K562 (cell line): ENCODE measurements around the gene KLHL6. TPM values are rescaled to one million over a fixed set of nuclear protein-coding genes. Genes with fewer than 3 reads are reported as not detected.

Source experiments
- ATAC-seq: fragments of 200-7000 bp; cut with Tn5 transposase; 3 replicates; pipeline ENCODE4 v1.9.1; 2020; ENCODE audit warnings: moderate library complexity
- BruUV-seq: library from RNA; stranded (reverse); fragments of 400-500 nt; replicated peaks from 2 replicates; lab custom pipeline; 2021; lab: Mats Ljungman, UMichigan
- CTCF ChIA-PET: fragments of 300-600 bp; formaldehyde crosslinking; extraction: SDS; loops from one replicate; lab custom pipeline; 2021; ENCODE audit warnings: low intra/inter-chr PET ratio; lab: Yijun Ruan, JAX
- POLR2A ChIA-PET: fragments of 300-600, 350-650 bp; sonication (Branson Sonifier 250); formaldehyde crosslinking; extraction: SDS; loops from one replicate; lab custom pipeline; 2021; ENCODE audit warnings: antibody characterized with exemption, inconsistent platforms; lab: Yijun Ruan, JAX
- DNase-seq, 4 experiments: peaks; one replicate each; pipeline versions ENCODE4 v3.0.0 to v3.0.0-alpha.2; 2011 to 2018; ENCODE audit warnings: low spot score in 3 of 4, mixed read lengths in 3 of 4; ENCODE audit errors: extremely low read depth in 1 of 4
- FAIRE-seq: peaks from 2 replicates; lab custom pipeline; 2011; peaks lifted over from hg19 to GRCh38; lab: Jason Lieb, UNC
- H2AFZ ChIP-seq: 2 replicates; pipeline ENCODE4 v1.6.0; 2011; ENCODE audit warnings: low read depth, low read length, control low read depth, inconsistent platforms
- H3K27ac ChIP-seq: fragments of 200-600 bp; 3 replicates; pipeline ENCODE4 v1.8.0; 2011; ENCODE audit warnings: low read depth, mild to moderate bottlenecking, control low read depth, inconsistent platforms, low read length, moderate library complexity, mixed read lengths; ENCODE audit errors: extremely low read depth
- H3K27me3 ChIP-seq, 2 experiments: fragments of 300-600 bp in 1 of 2; 2 replicates in 1 of 2; 3 replicates in 1 of 2; pipeline versions ENCODE4 v1.6.0 to v1.8.0; 2011; ENCODE audit warnings: inconsistent platforms in 2 of 2, low read length in 2 of 2, mild to moderate bottlenecking in 1 of 2, mixed read lengths in 1 of 2, moderate library complexity in 1 of 2; ENCODE audit not compliant: control insufficient read depth in 2 of 2, insufficient read depth in 2 of 2
- H3K36me3 ChIP-seq: fragments of 300-600 bp; 3 replicates; pipeline ENCODE4 v1.8.0; 2011; ENCODE audit warnings: mild to moderate bottlenecking, low read length, inconsistent platforms; ENCODE audit not compliant: control insufficient read depth, insufficient read depth
- H3K4me1 ChIP-seq, 2 experiments: fragments of 200-600 bp in 1 of 2; replicated peaks in 1 of 2; 2 replicates in 1 of 2; 3 replicates in 1 of 2; pipeline versions ENCODE4 v1.5.1 to v1.8.0; 2011; ENCODE audit warnings: inconsistent platforms in 2 of 2, low read length in 2 of 2, mild to moderate bottlenecking in 1 of 2, mixed read lengths in 1 of 2, moderate library complexity in 1 of 2; ENCODE audit not compliant: control insufficient read depth in 2 of 2, insufficient read depth in 2 of 2
- H3K4me2 ChIP-seq: 2 replicates; pipeline ENCODE4 v1.6.1; 2011; ENCODE audit warnings: low read length, control low read depth, inconsistent platforms, mixed read lengths; ENCODE audit not compliant: insufficient read depth
- H3K4me3 ChIP-seq: fragments of 200-600 bp; sonication (generic), shearing (Covaris generic); 2 replicates; pipeline ENCODE4 v1.5.1; 2016; ENCODE audit warnings: control low read depth, inconsistent platforms
- H3K79me2 ChIP-seq: fragments of 200-600 bp; 3 replicates; pipeline ENCODE4 v1.8.0; 2011; ENCODE audit warnings: low read length, inconsistent platforms; ENCODE audit not compliant: control insufficient read depth, insufficient read depth
- H3K9ac ChIP-seq, 2 experiments: 2 replicates each; pipeline versions ENCODE4 v1.6.0 to v1.6.1; 2011; ENCODE audit warnings: low read depth in 2 of 2, low read length in 2 of 2, control low read depth in 1 of 2, inconsistent platforms in 1 of 2, mild to moderate bottlenecking in 1 of 2, mixed read lengths in 1 of 2; ENCODE audit not compliant: insufficient read depth in 1 of 2
- H3K9me1 ChIP-seq: one replicate; pipeline ENCODE4 v1.6.0; 2011; ENCODE audit warnings: inconsistent platforms, mild to moderate bottlenecking, low read length, moderate library complexity; ENCODE audit not compliant: control insufficient read depth, insufficient read depth
- H3K9me3 ChIP-seq: replicated peaks from 2 replicates; pipeline ENCODE4 v1.5.1; 2011; ENCODE audit warnings: low read depth, low read length, inconsistent platforms; ENCODE audit not compliant: control insufficient read depth, insufficient read depth
- H4K20me1 ChIP-seq: replicated peaks from 2 replicates; pipeline ENCODE4 v1.6.1; 2011; ENCODE audit warnings: low read length, inconsistent platforms, mixed read lengths; ENCODE audit not compliant: control insufficient read depth, insufficient read depth
- FOSL1 ChIP-seq: fragments of 200-800 bp; sonication (Bioruptor generic); conservative IDR thresholded peaks from 2 replicates; pipeline ENCODE4 v1.6.1; 2016; ENCODE audit warnings: missing genetic modification characterization, missing compliant biosample characterization
- JUND ChIP-seq, 2 experiments: IDR thresholded peaks; 2 replicates in 1 of 2; 3 replicates in 1 of 2; pipeline ENCODE4 v1.6.1; 2011; ENCODE audit warnings: borderline replicate concordance in 2 of 2, low read depth in 2 of 2, low read length in 2 of 2, improper control_type of control experiment in 1 of 2, missing biosample characterization in 1 of 2, missing genetic modification characterization in 1 of 2, missing genetic modification reagents in 1 of 2
- WGBS: fragments of 100-300 bp; shearing (Covaris generic); methylation state at CpG from one replicate; pipeline ENCODE4 v1.1.6; 2016; ENCODE audit warnings: low coverage, mixed read lengths; ENCODE audit not compliant: insufficient coverage; ENCODE audit errors: missing lambda C conversion rate; 5-methylcytosine and 5-hydroxymethylcytosine counted together
- in situ Hi-C: fragments of 300-500 bp; cut with MboI; formaldehyde crosslinking; loops from 4 replicates; pipeline ENCODE4 v1.15.0; 2018; ENCODE audit warnings: inconsistent platforms, mixed read lengths
- intact Hi-C: fragments of 100-400 bp; cut with micrococcal nuclease; formaldehyde crosslinking; loops from 2 replicates; pipeline ENCODE4 v1.14.2; 2022
- polyA plus RNA-seq, 8 experiments: library from polyadenylated mRNA; depleted of rRNA in 4 of 8; stranded (reverse) in 5 of 8; unstranded in 3 of 8; fragments of >200 nt; fragmentation: Nextera tagmentation in 2 of 8; fragmentation: Illumina TruSeq in 1 of 8; extraction: Ambion mirVana in 2 of 8; extraction: Trizol in 1 of 8; gene quantifications; 2 replicates each; pipeline versions ENCODE4 v1.2.1 to v1.2.3, GENCODE V29; 2011 to 2014; ENCODE audit warnings: inconsistent platforms in 1 of 8, missing spikeins in 1 of 8
- total RNA-seq, 7 experiments: library from RNA; depleted of rRNA in 6 of 7; stranded (reverse); fragments of >200 nt in 6 of 7; fragmentation: Illumina TruSeq in 2 of 7; extraction: Trizol in 2 of 7; gene quantifications; 2 replicates each; pipeline versions ENCODE4 v1.2.1 to v1.2.3, GENCODE V29; 2011 to 2021; ENCODE audit warnings: low replicate concordance in 1 of 7
- TF ChIP-seq, protein P1 (sequence below): IDR thresholded peaks from 3 replicates; pipeline ENCODE4 v1.6.1; 2011; ENCODE audit warnings: borderline replicate concordance, mild to moderate bottlenecking; ENCODE audit not compliant: insufficient read length, insufficient read depth

The KLHL6 gene
- total and polyA plus RNA-seq, 9 of the 15 experiments (the other 6 are each of a cell fraction or from before 2014, with no cell fraction given): 0.18 to 2.1 (median 1.4) TPM

DNA sequence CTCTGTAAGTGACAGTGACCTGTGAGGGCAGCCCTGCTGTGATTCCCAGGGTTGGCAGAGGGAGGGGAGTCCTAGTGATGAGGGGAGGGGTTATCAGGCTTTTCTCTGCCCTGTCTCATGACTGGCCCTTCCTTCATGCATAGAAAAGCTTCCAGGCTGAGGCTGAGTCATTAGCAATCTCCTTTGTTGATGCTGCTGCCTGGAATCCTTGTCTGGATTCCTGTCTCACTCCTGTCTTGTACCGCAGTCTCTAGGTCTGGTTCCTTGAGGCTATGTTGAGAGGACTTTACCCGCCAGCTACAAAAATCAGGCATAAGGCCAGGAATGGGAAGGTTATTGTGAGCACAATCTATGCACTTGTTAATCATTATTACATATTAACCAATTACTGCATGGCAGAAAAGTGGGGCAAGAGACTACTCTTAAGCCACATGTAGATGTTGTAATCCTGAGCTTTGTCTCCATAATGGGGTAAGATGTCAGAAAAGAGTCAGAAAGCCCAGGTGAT lies 7.2 kb downstream of the KLHL6 start:
- no peaks in the 10 kb centered on the region for H3K9me1 ChIP-seq
- POLR2A ChIA-PET: interaction anchor here (1.5 kb wide), 1 partner anchor 11 kb away, joined by 4 read pairs; no protein-coding TSS in a partner anchor
- H3K79me2 ChIP-seq: no peaks in the 10 kb centered on the region
- H2AFZ ChIP-seq: no peak overlapping the region
- intact Hi-C loops: no loop called here
- no peaks in the 10 kb centered on the region for H4K20me1 ChIP-seq
- H3K4me1 ChIP-seq: peaks cover 3 to 8% of the 10 kb centered on the region in 2 experiments; a peak in 4 of 5 replicates
- ATAC-seq (no peak), DNase-seq (no peak), FAIRE-seq (no peak)
- H3K9me3 ChIP-seq: no peaks in the 10 kb centered on the region
- H3K36me3 ChIP-seq: no peaks in the 10 kb centered on the region
- no peak overlapping the region for H3K4me3 ChIP-seq
- no peak overlapping the region for H3K27ac ChIP-seq
- in situ Hi-C loops: no loop called here
- CTCF ChIA-PET: no interaction called here
- no TSS peak for BruUV-seq
- H3K27me3 ChIP-seq: no peaks in the 10 kb centered on the region
- H3K9ac ChIP-seq: no peak overlapping the region
- H3K4me2 ChIP-seq: no peak overlapping the region
- TF ChIP-seq FOSL1 (tag) (peak; percentile 53), JUND (IDR thresholded peaks at IDR 0.05; ENCODE audit: borderline replicate concordance, low read depth, low read length) (peak; percentile 28; the same call in 1 of the 2 replicates), JUND (tag; IDR thresholded peaks at IDR 0.05; ENCODE audit: borderline replicate concordance, low read depth, low read length) (no peak)
- TF ChIP-seq, protein P1, sequence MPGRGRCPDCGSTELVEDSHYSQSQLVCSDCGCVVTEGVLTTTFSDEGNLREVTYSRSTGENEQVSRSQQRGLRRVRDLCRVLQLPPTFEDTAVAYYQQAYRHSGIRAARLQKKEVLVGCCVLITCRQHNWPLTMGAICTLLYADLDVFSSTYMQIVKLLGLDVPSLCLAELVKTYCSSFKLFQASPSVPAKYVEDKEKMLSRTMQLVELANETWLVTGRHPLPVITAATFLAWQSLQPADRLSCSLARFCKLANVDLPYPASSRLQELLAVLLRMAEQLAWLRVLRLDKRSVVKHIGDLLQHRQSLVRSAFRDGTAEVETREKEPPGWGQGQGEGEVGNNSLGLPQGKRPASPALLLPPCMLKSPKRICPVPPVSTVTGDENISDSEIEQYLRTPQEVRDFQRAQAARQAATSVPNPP: no peak
- WGBS: 59% methylated on average over 2 of the region's 2 CpGs
